ENCODE results near the gene PAPPA.

The PAPPA gene

GRCh38 chr9:116391306-116391900 is 237.8 kb downstream of the PAPPA start:
- DNase-seq, result no peak

- no peak for DNase-seq
Measured at GRCh38 chr9:116393198-116393597, 239.6 kb downstream of the PAPPA start.

GRCh38 chr9:116394070-116394469 is 240.5 kb downstream of the PAPPA start:
- no peak for DNase-seq

GRCh38 chr9:116394894-116395698 is 241.5 kb downstream of the PAPPA start:
- DNase-seq, result no peak

- no peak for DNase-seq
Measured at GRCh38 chr9:116395699-116396037, 242.1 kb downstream of the PAPPA start.

GRCh38 chr9:116403171-116403570 is 249.6 kb downstream of the PAPPA start:
- no peak for DNase-seq

- no peak for DNase-seq
Measured at GRCh38 chr9:116404228-116404627, 250.6 kb downstream of the PAPPA start.

- DNase-seq, result no peak
Measured at GRCh38 chr9:116405321-116405720, 251.7 kb downstream of the PAPPA start.

GRCh38 chr9:116406469-116406868 is 252.9 kb downstream of the PAPPA start:
- DNase-seq, result no peak

- DNase-seq, result no peak
Measured at GRCh38 chr9:116409129-116409528, 255.5 kb downstream of the PAPPA start.

GRCh38 chr9:116409638-116410037 is 256.0 kb downstream of the PAPPA start:
- no peak for DNase-seq

GRCh38 chr9:116411506-116411905 is 257.9 kb downstream of the PAPPA start:
- no peak for DNase-seq

- no peak for DNase-seq
Measured at GRCh38 chr9:116414374-116414773, 260.8 kb downstream of the PAPPA start.

GRCh38 chr9:116416421-116416820 is 262.8 kb downstream of the PAPPA start:
- DNase-seq, result no peak

GRCh38 chr9:116417464-116417863 is 263.9 kb downstream of the PAPPA start:
- DNase-seq, result no peak

- DNase-seq, result no peak
Measured at GRCh38 chr9:116419181-116419580, 265.6 kb downstream of the PAPPA start.

- no peak for DNase-seq
Measured at GRCh38 chr9:116420993-116421538, 267.5 kb downstream of the PAPPA start.

GRCh38 chr9:116422119-116422979 is 268.8 kb downstream of the PAPPA start:
- no peak for DNase-seq

- DNase-seq, result no peak
Measured at GRCh38 chr9:116423149-116423548, 269.6 kb downstream of the PAPPA start.

GRCh38 chr9:116425244-116425643 is 271.7 kb downstream of the PAPPA start:
- DNase-seq, result no peak

GRCh38 chr9:116430849-116431248 is 277.3 kb downstream of the PAPPA start:
- DNase-seq, result no peak

GRCh38 chr9:116432051-116432450 is 278.5 kb downstream of the PAPPA start:
- no peak for DNase-seq

GRCh38 chr9:116434314-116434713 is 280.7 kb downstream of the PAPPA start:
- DNase-seq, result no peak

Data from stimulated activated CD8-positive, alpha-beta memory T cell treated with anti-CD3 and anti-CD28 coated beads, Interleukin-4, amount 100 ng/mL, for 48 hours (primary cell).